ENCODE data around the gene PLK5. TPM values are rescaled to one million over a fixed set of nuclear protein-coding genes. Genes with fewer than 3 reads are reported as not detected.
"Not testable (repeated sequence)": the region's sequence is repeated elsewhere in the genome, so short reads cannot be mapped to it uniquely, and the experiment has no call there.

PLK5 gene
- total RNA-seq, 1 donor from 2014 or later = not detected

DNA sequence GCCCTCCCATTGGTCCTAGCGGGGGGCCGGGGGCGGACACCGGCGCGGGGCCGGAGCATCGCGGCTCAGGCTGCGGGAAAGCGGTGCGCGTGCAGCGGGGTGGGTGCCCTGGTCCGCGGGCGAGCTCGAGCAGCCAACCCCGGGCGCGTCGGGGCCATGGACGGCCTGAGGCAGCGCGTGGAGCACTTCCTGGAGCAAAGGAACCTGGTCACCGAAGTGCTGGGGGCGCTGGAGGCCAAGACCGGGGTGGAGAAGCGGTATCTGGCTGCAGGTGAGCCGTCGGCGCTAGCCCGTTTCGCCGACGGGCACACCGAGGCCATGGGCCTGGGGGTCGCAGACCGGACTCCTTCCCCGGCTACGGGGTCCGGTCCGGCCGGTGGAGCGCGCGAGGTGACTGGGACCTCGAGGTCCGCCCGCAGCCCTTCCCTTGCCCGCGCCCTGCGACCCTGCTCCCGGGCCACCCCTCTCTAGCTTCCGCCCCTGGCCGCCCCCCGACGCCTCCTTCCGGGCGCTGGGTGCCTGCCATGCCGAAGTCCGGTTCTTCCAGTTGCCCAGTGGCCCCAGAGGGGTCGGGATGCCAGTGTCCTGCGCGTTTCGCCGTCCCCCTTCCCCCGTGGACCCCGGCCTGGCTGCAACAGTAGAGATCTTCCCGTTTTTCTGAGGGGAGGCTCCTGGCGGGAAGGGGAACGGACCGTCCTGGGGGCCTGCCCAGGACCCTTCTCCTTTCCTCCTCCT, 32.6 kb upstream of the PLK5 start, which contains the start of gene REEP6:
TSS of gene REEP6 (plus strand) at position 68 of the 735 bp plus-strand sequence. CDS start at position 157, 89 bp downstream.
- DNase-seq (ENCODE audit: low spot score) = no peak

DNA sequence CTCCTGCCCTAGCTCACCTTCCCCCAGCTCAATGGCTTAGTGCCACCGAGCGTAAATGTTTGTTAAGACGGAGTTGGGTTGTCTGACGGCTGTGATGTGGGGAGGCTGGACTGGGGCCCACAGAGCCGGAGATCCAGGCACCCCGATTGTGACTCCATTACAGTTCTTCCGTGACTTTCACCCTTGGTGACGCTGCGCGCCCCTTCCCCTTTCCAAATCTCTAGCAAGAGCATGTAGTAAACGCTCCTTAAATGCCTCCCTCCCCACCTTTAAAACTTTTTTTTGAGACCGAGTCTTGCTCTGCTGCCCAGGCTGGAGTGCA, 32.1 kb upstream of the PLK5 start:
- DNase-seq (ENCODE audit: low spot score) = no peak

DNA sequence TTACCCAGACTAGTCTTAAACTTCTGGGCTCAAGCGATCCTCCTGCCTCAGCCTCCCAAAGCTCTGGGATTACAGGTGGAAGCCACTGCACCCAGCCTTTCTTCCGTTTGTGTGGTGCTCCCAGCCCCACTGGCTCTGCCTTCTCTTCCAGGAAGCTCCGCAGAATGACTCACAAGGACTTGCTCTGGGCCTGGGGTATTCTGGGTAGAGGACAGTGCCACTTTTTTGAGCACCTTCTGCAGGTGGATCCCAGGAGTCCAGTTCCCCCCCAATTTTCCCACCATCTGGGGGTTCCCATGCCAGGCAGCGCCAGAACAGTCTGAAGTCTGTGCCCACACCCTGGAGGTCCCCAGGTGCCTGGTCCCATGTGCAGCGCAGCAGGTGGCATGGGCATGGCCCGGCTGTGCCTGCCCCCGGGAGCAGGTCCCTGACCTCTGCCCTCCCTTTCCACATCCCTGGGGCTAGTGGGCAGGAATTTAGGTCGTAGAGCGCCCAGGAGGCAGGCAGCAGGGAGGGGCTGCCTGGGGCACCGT, 31.3 kb upstream of the PLK5 start:
- no peak for DNase-seq (ENCODE audit: low spot score)

DNA sequence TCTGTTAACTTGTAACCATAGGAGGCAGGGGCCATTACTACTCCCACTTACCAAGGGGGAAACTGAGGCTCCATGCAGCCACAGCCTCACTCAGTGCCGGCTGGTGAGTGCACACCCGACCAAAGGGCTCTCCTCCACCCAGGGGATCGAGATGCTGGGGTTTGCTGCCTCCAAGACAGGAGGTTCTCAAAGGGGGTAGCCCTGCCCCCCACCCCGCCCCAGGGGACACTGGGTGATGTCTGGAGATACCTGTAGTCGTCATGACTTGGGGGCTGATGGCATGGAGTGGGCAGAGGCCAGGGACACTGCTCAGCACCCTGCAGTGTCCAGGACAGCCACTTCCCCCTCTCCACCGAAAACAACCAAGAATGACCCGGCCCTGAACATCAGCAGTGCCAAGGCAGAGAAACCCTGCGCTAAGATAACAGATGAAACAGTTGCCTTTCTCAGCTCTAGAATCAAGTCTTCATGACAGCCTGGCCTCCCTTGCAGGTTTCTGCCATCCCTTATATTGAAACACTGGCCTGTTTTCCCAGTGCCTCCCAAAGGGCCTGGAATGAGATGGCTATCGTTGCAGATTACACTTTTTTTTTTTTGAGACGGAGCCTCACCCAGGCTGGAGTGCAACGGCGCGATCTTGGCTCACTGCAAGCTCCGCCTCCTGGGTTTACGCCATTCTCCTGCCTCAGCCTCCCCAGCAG, 29.6 kb upstream of the PLK5 start:
- DNase-seq (ENCODE audit: low spot score) = no peak

GRCh38 chr19:1495051-1495798, 28.7 kb upstream of the PLK5 start:
- no peak for DNase-seq (ENCODE audit: low spot score)

DNA sequence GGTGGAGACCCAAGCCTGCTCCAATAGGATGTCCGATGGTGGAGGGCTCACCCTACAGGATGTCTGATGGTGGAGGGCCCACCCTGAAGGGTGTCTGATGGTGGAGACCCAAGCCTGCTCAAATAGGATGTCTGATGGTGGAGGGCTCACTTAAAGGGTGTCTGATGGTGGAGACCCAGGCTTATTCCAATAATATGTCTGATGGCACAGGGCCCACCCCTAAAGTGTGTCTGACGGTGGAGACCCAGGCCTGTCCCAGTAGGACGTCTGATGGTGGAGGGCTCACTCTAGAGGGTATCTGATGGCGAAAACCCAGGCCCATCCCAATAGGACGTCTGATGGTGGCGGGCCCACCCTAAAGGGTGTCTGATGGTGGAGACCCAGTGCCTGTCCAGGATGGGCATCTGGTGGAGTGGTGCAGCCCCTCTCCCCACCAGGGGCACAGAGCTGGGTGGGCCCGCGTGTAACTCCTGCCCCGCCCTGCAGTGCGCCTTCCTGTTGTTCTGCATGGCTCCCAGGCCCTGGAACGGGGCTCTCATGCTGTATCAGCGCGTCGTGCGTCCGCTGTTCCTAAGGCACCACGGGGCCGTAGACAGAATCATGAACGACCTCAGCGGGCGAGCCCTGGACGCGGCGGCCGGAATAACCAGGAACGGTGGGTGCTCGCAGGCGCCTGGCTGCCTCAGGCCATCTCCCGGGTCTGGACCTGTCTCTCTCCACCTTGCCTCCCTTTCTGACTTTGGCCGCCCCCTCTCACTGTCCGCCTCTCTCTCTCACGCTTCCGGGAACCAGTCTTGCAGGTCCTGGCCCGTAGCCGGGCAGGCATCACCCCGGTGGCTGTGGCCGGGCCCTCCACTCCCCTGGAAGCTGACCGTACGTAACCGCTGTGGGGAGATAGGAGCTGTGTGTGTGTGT, 27.8 kb upstream of the PLK5 start:
- DNase-seq (ENCODE audit: low spot score) = peak; percentile 71

- DNase-seq (ENCODE audit: low spot score) = no peak
Measured at GRCh38 chr19:1496714-1497577, 26.9 kb upstream of the PLK5 start.

GRCh38 chr19:1497578-1498235, 26.2 kb upstream of the PLK5 start:
- DNase-seq (ENCODE audit: low spot score) = no peak

GRCh38 chr19:1499231-1499630, 24.6 kb upstream of the PLK5 start:
- not testable (repeated sequence) for DNase-seq (ENCODE audit: low spot score)

- no peak for DNase-seq (ENCODE audit: low spot score)
Measured at GRCh38 chr19:1501200-1501595, 22.7 kb upstream of the PLK5 start.

- DNase-seq (ENCODE audit: low spot score) = no peak
Measured at GRCh38 chr19:1502433-1503088, 21.3 kb upstream of the PLK5 start.

DNA sequence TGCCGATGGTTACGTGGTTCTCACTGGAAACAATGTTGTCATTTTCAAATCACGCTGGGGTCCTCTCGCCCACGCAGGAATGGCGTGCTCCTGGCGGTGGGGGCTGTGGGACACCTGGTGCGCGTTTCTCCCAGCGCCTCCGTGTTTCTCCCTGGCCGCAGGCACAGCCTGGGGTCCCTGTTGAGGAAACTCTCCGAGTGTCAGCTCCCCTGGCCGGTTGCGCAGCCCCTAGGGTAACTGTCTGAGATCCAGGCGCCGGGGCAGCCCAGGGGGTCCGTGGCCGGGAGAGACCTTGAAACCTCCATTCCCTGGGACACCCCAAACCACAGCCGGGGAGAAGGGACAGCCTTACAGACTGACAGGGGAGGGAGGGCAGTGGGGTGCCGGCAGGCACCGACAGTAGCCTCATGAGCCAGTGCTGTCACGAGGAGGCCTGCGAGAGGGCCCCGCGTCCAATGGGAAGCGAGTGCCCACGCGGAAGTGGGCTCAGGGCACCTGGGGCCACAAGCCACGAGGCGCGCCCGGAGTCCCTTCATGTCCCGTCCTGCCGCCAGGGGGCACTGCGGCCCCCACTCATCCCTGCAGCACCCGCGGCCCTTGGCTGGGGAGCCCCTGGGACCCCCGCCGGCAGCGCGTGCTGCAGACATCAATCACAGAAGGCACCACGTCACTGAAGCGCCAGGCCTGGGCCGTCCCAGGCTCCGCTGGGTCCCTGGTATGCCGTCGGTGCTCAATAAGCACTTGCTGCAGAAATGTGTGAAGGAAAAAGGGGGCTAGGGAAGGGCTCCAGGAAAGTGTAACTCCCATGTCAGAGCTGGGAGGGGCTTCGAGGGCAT, 20.6 kb upstream of the PLK5 start:
- DNase-seq (ENCODE audit: low spot score) = no peak

DNA sequence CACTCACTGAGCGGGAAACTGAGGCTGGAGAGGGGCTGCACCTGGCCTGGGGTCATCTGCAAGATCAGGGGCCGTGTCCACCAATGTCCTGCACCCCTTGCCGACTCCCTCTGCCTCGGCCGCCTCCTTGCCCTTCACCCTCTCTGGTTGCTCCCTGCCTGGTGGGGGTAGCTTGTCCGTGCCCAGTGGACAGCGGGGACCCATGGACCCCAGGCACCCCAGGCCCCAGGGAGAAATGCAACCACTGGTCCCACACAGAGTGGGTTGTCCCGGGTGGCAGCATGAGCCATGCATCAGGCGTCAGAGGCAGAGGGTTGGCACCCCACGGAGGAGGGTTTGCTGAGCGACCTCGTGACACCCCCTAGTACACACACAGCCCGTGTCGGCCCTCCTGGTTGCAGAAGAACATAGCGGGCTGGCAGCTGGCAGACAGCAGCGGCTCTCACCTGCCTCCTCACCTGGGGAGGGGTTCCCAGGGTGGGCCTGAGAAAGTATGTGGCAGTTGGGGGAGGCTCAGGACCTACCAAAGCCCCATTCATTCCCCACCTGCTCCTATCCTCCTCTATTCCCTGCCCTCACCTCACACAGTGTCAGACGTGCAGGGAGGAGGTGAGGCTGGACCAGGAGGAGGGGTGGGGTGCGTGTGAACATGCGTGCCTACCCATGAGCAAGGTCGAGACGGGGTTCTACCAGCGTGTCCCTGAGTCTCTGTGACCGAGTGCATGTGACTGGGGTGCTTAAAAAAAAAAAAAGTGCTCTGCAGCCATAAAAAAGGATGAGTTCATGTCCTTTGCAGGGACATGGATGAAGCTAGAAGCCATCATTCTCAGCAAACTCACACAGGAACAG, 19.7 kb upstream of the PLK5 start:
- DNase-seq (ENCODE audit: low spot score) = no peak

- no peak for DNase-seq (ENCODE audit: low spot score)
Measured at GRCh38 chr19:1505012-1505411, 18.9 kb upstream of the PLK5 start.

GRCh38 chr19:1505991-1506881, 17.6 kb upstream of the PLK5 start:
- no peak for DNase-seq (ENCODE audit: low spot score)

DNA sequence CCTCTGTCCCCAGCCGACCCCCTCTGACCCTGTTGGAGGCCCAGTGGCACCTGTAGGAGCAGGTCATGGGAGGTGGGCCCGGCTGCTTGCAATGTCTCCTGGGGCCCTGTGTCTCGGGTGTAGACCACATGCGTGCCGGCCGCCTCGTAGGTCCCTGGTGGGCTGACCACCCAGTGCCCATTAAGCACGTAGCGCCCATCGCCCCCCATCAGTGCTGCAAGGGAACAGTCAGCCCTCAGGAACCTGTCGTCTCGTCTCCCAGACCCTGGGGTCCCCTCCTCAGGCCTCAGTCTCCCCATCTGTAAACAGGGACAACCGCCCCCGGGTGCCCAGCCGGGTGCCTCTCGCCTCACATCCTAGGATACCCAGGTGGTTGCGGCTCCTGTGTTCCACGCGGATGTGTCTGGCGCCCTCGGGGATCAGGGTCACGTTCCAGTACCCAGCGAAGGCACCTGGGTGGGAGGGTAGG, 16.7 kb upstream of the PLK5 start:
- DNase-seq (ENCODE audit: low spot score) = no peak
